ENCODE measurements around the gene CDC42BPA.

CDC42BPA gene

DNA sequence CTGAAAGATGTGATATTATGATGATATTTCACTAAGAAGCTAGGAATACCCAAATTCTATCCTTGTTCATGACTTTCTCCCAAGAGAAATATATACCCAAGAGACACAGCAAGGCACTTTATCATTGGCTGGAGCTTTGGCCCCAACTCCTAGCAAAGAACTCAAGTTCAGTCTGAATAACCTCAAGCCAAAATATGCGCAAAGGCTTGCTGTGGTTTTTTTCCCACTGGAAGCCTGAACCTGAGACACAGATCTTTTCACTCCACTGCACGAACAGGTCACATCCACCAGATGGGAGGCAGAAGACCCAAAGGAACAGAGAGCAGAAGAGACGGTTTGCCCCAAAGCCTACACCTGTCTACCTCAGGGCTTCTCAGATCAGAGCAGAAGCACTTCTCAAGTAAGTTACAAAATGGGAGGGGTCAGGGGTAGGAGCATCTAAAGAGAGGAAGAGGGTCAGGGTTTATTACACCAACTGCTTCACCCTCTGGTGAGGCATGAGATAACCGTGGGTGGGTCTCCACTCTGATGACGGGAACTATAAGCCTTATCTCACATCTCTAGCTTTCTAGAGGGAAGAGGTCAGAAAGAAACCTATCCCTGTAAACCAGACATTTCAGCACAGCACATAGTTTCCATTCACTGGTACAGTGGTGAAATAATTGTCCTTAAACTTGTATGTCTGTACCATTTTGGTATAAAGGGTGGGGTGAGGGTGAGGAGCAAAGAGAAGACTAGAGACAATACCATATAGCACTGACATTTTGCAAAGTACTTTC lies 17.1 kb upstream of the CDC42BPA start:
- DNase-seq: no peak

DNA sequence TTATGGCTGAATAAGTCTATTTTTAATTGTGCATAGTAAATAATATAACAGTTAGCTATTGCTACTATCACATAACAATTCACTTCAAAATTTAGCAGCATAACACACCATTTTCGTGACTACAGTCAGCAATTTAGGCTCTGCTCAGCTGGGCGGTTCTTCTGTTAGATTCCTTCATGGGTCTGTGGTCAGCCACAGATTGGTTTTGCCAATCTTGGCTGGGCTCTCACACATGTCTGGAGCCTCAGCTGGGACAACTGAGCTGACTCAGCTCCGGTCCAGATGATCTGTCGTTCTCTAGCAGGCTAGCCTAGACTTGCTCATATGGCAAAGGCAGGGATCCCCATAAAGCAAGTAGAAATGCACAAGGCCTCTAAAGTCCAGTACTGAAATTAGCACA lies 15.1 kb upstream of the CDC42BPA start:
- no peak for DNase-seq

GRCh38 chr1:227330279-227331076 lies 12.2 kb upstream of the CDC42BPA start:
- DNase-seq: no peak

DNA sequence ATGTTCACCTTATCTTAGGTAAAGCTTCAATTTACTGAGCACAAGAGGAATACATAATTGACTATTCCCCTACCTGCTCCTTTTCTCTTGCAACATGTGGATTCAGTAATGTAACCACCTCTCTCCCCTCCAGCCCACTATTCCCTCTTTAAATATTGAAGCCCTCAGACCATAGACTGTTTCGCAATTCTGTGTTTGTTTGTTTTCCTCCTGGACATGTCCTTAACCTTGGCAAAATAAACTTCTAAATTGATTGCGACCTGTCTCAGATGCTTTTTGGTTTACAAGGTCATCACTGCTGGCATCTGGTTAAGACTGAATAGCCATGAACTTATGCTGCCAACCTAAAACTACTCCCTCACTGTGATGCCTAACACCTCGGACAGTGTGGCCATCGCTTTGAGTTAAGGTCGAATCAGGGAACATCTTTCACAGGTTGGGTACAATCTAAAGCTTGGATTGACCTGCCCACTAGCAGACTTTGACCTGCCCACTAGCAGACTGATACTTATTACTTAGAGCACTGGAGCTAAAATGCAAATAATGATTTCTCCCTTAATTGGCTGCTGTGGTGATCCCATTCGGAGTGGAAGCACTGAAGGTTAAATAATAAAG lies 10.2 kb upstream of the CDC42BPA start:
- DNase-seq: peak; percentile 16

DNA sequence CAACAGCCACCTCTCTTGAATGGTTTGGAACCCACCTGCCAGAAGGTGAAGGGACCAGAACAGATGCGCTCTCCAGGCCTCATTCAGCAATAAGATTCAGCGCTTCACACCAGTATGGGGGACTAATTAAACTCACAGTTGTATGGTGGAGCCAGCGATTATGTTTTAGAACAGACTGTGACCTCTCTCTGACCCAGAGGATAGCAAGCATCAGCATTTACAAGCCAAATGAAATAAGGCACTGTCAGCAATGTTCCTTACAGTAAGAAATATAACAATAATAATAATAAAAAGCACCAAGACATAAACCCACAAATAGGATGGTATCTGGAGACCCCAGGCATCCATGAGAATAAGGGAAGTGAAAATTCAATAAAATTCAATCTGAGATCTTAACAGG lies 6.9 kb upstream of the CDC42BPA start:
- no peak for DNase-seq

- no peak for DNase-seq
Observed at GRCh38 chr1:227323967-227324268, 5.6 kb upstream of the CDC42BPA start.

DNA sequence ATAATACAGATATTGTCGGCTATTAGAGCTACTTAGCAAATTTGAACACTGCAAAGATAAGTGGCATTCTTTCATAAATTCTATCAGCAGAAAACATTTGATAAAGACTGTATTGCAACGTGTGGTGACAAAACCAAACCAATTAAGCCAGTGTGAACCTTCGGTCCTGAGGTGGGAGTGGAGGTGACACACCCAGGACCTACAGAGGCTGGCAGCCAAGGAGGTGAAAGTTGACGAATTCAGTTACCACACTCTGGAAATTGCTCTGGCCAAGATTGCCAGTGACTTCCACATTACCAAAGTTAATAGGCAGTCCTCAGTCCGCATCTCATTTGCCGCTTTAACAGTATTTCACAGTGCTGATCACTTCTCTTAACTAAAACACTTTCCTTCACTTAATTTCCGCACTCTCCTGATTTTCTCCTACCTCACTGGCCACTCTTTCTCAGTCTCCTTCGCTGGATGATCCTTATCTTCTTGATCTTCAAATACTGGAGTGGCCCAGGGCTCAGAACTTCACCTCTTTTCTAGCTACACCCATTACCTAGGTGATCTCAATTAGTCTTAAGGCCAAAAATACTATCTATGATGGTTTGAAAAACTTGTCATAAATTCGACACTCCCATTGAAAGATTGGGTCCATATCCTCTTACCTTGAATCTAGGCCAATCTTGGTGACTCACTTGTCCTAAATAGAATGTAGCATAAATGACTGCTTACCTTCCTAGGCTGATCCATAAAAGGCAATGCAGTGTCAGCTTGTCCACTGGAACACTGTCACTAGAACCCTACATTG lies 5.1 kb upstream of the CDC42BPA start:
- no peak for DNase-seq

- no peak for DNase-seq
Observed at GRCh38 chr1:227322376-227322775, 4.1 kb upstream of the CDC42BPA start.

GRCh38 chr1:227321035-227321434 lies 2.7 kb upstream of the CDC42BPA start:
- DNase-seq: no peak

- DNase-seq: no peak
Observed at GRCh38 chr1:227320476-227320875, 2.2 kb upstream of the CDC42BPA start.

DNA sequence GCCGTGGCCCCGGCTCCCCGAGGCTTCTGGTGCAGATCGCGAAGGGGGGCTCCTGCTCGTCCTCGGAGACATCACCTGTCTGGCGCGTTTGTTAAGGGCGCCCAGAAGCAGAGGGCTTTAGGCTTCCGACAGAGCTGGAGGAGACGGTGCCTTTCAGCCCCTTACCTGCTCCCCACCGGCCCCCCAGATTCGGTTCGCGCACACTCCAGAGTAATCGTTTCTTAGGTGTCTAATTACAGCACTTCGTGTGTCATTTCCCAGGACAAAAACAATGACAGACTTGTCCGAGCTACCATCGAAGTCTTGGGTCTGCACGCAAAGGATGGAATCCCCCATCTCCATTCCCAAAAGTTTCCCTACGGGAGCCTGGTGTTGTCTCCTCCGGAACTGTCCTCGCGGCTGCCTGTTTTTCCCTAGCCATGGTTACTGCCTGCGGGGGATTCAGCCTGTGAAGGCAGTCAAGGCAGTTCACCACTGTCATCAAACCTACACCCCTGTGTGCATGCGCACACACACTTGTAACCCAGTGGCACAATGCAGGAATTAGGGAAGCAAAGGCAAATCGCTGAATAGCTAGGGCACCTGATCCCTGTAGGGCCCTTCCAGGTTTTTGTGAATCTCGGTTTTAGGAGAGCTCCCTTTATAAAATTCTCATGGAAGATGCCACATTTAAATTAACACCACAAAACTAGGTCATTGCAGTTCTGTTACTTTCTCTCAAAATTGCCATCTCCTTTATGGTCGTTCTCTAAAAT lies 738 bp upstream of the CDC42BPA start:
- DNase-seq: peak; percentile 46

- peak; percentile 13 for DNase-seq
Observed at GRCh38 chr1:227317523-227318015, 723 bp downstream of the CDC42BPA start.

- DNase-seq: no peak
Observed at GRCh38 chr1:227317011-227317451, 1.3 kb downstream of the CDC42BPA start.

GRCh38 chr1:227316456-227316855 lies 1.8 kb downstream of the CDC42BPA start:
- DNase-seq: peak; percentile 10

GRCh38 chr1:227315629-227316346 lies 2.5 kb downstream of the CDC42BPA start:
- no peak for DNase-seq

DNA sequence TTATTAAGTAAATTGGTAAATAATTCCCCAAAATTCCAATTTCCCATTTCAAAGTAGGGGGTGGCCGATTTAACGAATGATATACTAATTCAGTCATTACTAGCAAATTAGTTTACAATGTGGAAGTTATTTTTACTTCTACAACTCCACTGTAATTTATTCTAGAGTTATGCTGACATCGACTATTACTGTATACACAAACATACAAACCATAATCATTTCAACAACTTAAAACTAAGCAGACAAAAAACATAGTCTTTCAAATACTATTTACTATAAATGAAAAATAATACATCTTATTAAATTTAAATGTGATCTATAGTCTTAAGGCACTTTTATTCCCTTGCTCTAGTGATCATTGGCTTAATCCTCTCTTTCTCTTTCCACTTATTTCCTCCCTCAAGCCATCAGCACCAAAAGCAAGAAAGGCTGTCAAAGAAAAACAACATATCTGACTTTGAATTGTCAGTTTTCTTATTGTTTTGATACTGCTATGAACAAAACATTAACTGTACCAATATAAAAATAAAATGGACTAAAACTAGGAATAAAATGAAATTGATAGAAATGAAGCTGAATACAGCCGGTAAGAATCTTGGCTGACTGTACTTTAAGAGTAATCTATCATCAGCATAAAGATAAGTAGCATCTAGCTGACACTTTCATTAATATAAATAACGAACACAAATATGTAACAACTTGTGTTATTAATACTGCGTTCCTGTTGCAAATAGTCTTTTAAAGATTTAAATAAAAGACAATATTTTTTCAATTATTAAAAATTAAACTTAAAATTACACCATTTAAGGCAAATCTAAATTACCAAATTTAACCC lies 4.1 kb downstream of the CDC42BPA start:
- DNase-seq: no peak

- DNase-seq: no peak
Observed at GRCh38 chr1:227312361-227313025, 5.8 kb downstream of the CDC42BPA start.

- DNase-seq: no peak
Observed at GRCh38 chr1:227311389-227312001, 6.8 kb downstream of the CDC42BPA start.

Measured in NCI-H526 treated with DMSO at 0.1 percent for 48 hours (cell line).